Esophagus muscularis mucosa (tissue), 3 donors: ENCODE measurements around the gene KRT83.

Experiments used
- EP300 ChIP-seq: sonication (generic); formaldehyde crosslinking; IDR thresholded peaks from one replicate; pipeline ENCODE4 v1.6.1; 2017; ENCODE audit warnings: antibody characterized with exemption
- TF ChIP-seq, protein P1 (sequence below), 3 experiments: fragments of 200-600 bp in 2 of 3; fragments of 450-650 bp in 1 of 3; sonication (generic) in 2 of 3; IDR thresholded peaks; one replicate each; pipeline ENCODE4 v1.5.1; 2017 to 2019; ENCODE audit warnings: antibody characterized with exemption in 3 of 3, mild to moderate bottlenecking in 2 of 3, moderate library complexity in 1 of 3

DNA sequence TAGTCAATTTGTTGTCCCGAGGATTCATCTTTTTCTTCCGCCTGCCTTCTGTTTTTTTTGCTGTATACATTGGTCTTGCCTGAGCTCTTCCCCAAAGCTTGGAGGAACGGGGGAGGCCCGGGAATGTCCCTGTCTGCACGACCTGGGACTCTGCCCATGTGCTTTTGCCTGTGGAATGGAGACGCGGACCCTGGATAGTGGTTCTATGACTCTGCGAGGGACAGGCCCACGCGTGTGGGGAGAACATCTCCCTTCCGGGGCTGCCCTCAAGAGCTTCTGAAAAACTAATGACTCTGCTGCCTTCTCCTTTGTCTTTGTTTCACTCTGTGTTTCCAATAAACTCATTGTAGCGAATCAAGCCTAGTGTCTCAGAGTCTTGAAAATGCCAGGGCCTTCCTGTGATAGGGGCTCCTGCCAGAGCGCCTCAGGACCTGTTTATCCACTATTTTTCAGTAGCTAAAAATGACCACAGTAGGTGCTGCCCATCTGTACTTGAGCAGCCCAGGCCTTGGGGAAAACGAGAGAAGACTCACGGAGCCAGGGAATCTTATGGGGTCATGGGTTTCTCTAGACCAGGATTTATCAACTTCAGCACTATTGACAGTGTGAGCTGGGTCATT is 12.3 kb downstream of the KRT83 start:
- TF ChIP-seq, protein P1, sequence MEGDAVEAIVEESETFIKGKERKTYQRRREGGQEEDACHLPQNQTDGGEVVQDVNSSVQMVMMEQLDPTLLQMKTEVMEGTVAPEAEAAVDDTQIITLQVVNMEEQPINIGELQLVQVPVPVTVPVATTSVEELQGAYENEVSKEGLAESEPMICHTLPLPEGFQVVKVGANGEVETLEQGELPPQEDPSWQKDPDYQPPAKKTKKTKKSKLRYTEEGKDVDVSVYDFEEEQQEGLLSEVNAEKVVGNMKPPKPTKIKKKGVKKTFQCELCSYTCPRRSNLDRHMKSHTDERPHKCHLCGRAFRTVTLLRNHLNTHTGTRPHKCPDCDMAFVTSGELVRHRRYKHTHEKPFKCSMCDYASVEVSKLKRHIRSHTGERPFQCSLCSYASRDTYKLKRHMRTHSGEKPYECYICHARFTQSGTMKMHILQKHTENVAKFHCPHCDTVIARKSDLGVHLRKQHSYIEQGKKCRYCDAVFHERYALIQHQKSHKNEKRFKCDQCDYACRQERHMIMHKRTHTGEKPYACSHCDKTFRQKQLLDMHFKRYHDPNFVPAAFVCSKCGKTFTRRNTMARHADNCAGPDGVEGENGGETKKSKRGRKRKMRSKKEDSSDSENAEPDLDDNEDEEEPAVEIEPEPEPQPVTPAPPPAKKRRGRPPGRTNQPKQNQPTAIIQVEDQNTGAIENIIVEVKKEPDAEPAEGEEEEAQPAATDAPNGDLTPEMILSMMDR (IDR thresholded peaks at IDR 0.05): no peak
- TF ChIP-seq EP300: no peak
